ENCODE data around the gene LYZL1. TPM values are rescaled to one million over a fixed set of nuclear protein-coding genes. Genes with fewer than 3 reads are reported as not detected.

LYZL1 gene
- total and polyA plus RNA-seq, 12 donors: not detected

DNA sequence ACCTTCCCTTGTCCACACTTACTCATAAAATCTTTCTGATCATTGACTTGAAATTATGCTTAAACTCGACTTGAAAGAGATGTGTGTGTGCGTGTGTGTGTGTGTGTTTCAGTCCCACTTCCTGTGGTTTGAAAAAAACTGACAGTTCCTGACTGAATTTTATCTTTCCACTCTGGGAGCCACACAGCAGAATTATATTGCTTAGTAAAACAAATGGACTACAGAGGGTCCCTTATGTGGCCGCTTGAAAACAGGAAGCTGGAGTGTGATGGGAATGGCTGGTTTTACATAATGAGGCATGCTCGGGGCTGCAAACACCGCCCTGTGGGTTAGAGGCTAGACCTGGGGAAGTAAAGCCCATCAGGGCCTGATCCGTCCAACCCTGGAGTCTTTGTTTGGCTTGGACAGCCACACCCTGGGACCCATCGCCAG, 54.8 kb downstream of the LYZL1 start:
- no peaks in the 10 kb centered on the region for H3K27me3 ChIP-seq
- DNase-seq (no peak), ATAC-seq (peak in 4 of 8 donors; percentile 20 to 30 (median 22))
- peak overlapping the region in 3 of 10 donors; percentile 28 to 48 (median 31) for H3K27ac ChIP-seq
- intact Hi-C loops (cut with DNase I): no loop called here
- H3K4me1 ChIP-seq: peaks cover 0 to 15% (median 4%) of the 10 kb centered on the region in 9 donors
- no peaks in the 10 kb centered on the region for H3K36me3 ChIP-seq
- WGBS, 2 donors: 50 to 56% methylated on average over 7 of the region's 7 CpGs
- no peak overlapping the region for H3K4me3 ChIP-seq
- TF ChIP-seq, protein P1, sequence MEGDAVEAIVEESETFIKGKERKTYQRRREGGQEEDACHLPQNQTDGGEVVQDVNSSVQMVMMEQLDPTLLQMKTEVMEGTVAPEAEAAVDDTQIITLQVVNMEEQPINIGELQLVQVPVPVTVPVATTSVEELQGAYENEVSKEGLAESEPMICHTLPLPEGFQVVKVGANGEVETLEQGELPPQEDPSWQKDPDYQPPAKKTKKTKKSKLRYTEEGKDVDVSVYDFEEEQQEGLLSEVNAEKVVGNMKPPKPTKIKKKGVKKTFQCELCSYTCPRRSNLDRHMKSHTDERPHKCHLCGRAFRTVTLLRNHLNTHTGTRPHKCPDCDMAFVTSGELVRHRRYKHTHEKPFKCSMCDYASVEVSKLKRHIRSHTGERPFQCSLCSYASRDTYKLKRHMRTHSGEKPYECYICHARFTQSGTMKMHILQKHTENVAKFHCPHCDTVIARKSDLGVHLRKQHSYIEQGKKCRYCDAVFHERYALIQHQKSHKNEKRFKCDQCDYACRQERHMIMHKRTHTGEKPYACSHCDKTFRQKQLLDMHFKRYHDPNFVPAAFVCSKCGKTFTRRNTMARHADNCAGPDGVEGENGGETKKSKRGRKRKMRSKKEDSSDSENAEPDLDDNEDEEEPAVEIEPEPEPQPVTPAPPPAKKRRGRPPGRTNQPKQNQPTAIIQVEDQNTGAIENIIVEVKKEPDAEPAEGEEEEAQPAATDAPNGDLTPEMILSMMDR (IDR thresholded peaks at IDR 0.05): no peak
- H3K9me3 ChIP-seq: peaks cover 0 to 6% (median 0%) of the 10 kb centered on the region in 11 donors

DNA sequence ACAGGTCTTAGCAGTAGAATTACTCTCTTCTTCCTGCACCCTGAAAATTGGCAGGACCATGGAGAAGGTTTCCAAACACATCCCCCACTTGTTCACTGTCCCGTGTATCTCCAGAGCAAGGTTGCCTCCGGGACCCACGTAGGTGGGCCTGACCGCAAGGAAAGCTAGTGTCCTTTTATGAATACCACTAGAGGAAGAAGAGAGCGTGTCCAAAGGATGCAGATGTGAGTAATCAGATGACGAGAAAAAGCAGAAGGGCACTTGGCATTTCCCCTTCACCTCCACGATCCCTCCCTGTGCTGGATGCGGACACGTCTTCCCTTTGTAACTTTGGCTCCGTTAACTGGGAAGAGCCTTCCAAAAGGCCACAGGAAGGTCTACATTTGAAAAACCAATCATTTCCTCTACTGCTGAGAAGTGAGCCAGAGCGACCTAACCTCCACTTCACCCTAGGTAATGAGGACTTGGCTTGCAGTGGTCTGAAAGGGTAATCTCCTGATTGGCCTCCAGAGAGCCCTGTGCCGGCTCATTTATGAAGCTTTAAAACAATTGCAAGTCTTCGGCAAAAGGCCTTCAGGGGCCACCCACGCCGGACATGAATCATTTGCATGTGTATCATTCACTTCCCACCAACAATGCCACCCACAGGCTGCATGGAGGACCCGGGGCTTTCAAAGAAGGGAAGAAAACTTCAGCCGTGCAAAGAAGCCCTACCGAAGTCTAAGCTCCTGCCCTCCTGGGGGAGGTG, 55.4 kb downstream of the LYZL1 start:
- peaks cover 0 to 15% (median 4%) of the 10 kb centered on the region in 9 donors for H3K4me1 ChIP-seq
- no peak overlapping the region for H3K4me3 ChIP-seq
- intact Hi-C loops (cut with DNase I): no loop called here
- no peaks in the 10 kb centered on the region for H3K27me3 ChIP-seq
- no peaks in the 10 kb centered on the region for H3K36me3 ChIP-seq
- ATAC-seq (peak; percentile 43 to 86 (median 68)), DNase-seq (peak in 1 of 2 donors; percentile 20)
- TF ChIP-seq, protein P1 (IDR thresholded peaks at IDR 0.05): no peak
- peaks cover 0 to 6% (median 0%) of the 10 kb centered on the region in 11 donors for H3K9me3 ChIP-seq
- peak overlapping the region in 3 of 10 donors; percentile 28 to 48 (median 34) for H3K27ac ChIP-seq
- 53 to 57% methylated on average over 18 of the region's 18 CpGs for WGBS, 2 donors

DNA sequence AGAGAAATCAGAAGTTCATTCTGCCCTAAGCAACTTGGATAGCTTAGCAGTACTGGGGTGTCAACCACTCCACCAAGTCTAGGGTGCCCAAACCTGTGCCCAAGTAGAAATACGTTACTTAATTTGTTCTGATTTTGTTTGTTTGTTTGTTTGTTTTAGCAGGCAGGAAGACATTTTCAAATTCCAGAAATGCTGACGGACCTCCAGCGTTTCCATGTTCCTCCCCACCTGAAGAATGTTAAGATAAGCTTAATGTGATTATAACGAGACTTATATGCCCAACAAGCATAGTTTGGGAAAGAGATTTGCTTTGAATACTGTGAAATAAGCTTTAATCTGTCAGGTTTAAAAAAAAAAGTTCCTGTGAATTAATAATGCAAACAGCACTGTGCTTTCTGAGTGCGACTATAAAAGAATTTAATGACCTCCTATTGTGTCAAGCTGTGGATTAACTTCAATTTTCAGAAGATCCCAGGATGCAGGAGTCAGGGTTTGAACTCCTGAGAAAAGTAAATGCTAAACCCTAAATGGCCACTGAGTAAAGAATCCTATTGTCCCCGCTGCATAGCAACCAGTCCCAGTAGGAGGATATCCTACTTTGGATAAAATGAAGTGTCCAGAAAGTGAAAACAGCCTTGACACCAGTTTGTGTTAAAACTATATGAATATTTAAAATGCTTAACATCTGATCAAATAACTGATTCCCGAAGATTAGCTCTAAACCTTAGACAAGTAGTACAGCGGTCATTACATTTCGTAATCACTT, 56.5 kb downstream of the LYZL1 start:
- intact Hi-C loops (cut with DNase I): no loop called here
- WGBS, 2 donors: 86 to 88% methylated on average over 9 of the region's 9 CpGs
- H3K4me3 ChIP-seq: no peak overlapping the region
- H3K36me3 ChIP-seq: no peaks in the 10 kb centered on the region
- peaks cover 0 to 15% (median 4%) of the 10 kb centered on the region in 9 donors for H3K4me1 ChIP-seq
- peaks cover 0 to 6% (median 0%) of the 10 kb centered on the region in 11 donors for H3K9me3 ChIP-seq
- ATAC-seq (no peak), DNase-seq (no peak)
- TF ChIP-seq, protein P1 (IDR thresholded peaks at IDR 0.05): no peak
- H3K27me3 ChIP-seq: no peaks in the 10 kb centered on the region
- peak overlapping the region in 1 of 10 donors; percentile 34 for H3K27ac ChIP-seq

DNA sequence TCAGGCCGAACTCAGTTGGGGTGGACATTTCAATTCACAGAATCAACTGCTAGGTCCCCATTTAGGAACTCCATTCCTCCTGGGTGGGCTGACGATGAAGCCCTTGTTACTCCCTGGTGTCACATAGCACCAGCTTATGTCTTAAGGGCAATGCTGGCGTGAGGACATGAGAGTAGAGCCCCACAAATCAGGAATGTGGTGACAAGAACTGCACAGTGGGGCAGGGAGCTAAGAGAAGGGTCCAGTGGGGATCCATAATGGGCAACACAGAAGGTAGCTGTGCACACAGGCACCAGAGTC, 57.0 kb downstream of the LYZL1 start:
- Histone ChIP-seq H3K4me3 (no peak overlapping the region), H3K27ac (no peak overlapping the region), H3K27me3 (no peaks in the 10 kb centered on the region), H3K36me3 (no peaks in the 10 kb centered on the region), H3K9me3 (peaks cover 0 to 6% (median 0%) of the 10 kb centered on the region in 11 donors), H3K4me1 (peaks cover 0 to 15% (median 4%) of the 10 kb centered on the region in 9 donors)
- intact Hi-C loops (cut with DNase I): no loop called here
- TF ChIP-seq, protein P1 (IDR thresholded peaks at IDR 0.05): no peak
- 98 to 100% methylated on average over 3 of the region's 3 CpGs for WGBS, 2 donors
- DNase-seq (no peak), ATAC-seq (no peak)
